Muscle of arm (tissue), 12 donors: ENCODE measurements around the gene BCL2L1. TPM values are rescaled to one million over a fixed set of nuclear protein-coding genes. Genes with fewer than 3 reads are reported as not detected.

Experiments used
- DNase-seq: peaks from one replicate; pipeline ENCODE4 v3.0.0-alpha.2; 2013
- polyA plus RNA-seq, 12 donors: library from polyadenylated mRNA; unstranded; fragments of 120-200 nt; gene quantifications; one replicate each; pipeline ENCODE4 v1.2.1, GENCODE V29; 2013; ENCODE audit not compliant: insufficient read length in 12 of 12

The BCL2L1 gene
- polyA plus RNA-seq, 12 donors, result 24.0 to 55.2 (median 32.4) TPM; not detected in 1

DNA sequence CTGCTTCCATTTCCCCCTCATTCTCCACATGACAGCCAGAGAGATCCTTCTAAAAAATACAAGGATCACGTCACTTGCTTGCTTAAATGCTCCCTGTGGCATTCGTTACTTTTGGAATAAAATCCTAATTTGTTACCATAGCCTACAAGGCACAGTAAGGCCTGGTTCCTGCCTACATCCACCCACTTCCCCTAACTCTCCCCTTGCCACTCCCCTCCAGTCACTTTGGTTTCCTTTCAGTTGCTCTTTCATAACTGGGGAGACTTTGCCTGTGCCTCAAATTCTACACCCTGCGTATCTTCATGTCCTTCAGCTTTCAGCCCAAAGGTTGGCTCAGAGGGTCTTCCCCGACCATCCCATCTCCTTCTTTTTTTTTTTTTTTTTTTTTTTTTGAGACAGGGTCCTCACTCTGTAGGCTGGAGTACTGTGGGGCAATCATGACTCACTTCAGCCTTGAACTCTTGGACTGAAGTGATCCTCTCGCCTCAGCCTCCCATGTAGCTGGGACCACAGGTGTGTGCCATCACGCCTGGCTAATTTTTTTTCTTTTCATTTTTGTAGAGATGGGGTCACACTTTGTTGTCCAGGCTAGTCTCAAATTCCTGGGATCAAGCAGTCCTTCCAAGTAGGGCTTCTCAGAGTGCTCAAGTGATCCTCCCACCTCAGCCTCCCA lies 105.1 kb downstream of the BCL2L1 start:
- DNase-seq, result no peak

DNA sequence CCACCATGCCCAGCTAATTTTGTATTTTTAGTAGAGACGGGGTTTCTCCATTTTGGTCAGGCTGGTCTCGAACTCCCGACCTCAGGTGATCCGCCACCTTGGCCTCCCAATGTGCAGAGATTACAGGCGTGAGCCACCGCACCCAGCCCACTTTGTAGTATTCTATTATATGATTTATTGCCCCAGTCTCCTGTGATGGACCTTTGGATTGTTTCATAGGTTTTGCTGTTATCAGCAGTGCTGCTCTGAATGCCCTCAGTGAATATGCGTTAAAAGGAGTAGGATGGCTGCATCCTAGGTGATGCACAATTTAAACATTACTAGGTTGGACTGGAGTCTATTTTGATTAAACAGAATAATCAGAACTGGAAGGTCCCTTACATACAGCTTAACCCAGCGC lies 107.3 kb downstream of the BCL2L1 start:
- DNase-seq, result no peak

Other genes with a start within 250 kb of the BCL2L1 start
- gene DEFB124, start 247.7 kb downstream of the BCL2L1 start, polyA plus RNA-seq, result 1 to 10 TPM in 8 of 12 donors, under 1 TPM in 2, not detected in 2; 0.60 to 1.6 (median 1.3) TPM
- gene REM1, start 247.6 kb downstream of the BCL2L1 start, polyA plus RNA-seq, result 1 to 10 TPM in 10 of 12 donors, not detected in 2; 3.0 to 8.4 (median 5.6) TPM
- 100 to 1,000 TPM in 2 of 12 donors, 10 to 100 TPM in 9, not detected in 1; 64.5 to 109 (median 75.6) TPM for gene HM13, start 208.4 kb downstream of the BCL2L1 start, polyA plus RNA-seq
- 10 to 100 TPM in 11 of 12 donors, not detected in 1; 14.1 to 44.6 (median 29.6) TPM for gene ID1, start 117.6 kb downstream of the BCL2L1 start, polyA plus RNA-seq
- 10 to 100 TPM in 2 of 12 donors, 1 to 10 TPM in 9, not detected in 1; 5.6 to 21.6 (median 7.8) TPM for gene COX4I2, start 85.0 kb downstream of the BCL2L1 start, polyA plus RNA-seq
- 10 to 100 TPM in 11 of 12 donors, not detected in 1; 18.5 to 42.7 (median 29.6) TPM for gene TPX2, start 16.4 kb upstream of the BCL2L1 start, polyA plus RNA-seq
- gene MYLK2, start 96.5 kb upstream of the BCL2L1 start, polyA plus RNA-seq, result 10 to 100 TPM in 11 of 12 donors, not detected in 1; 14.1 to 79.5 (median 48.4) TPM
- gene FOXS1, start 122.7 kb upstream of the BCL2L1 start, polyA plus RNA-seq, result 10 to 100 TPM in 1 of 12 donors, 1 to 10 TPM in 10, not detected in 1; 3.9 to 10.5 (median 4.7) TPM
- 1 to 10 TPM in 10 of 12 donors, not detected in 2; 1.1 to 6.1 (median 1.8) TPM for gene DUSP15, start 147.7 kb upstream of the BCL2L1 start, polyA plus RNA-seq
- gene TTLL9, start 147.8 kb upstream of the BCL2L1 start, polyA plus RNA-seq, result under 1 TPM in 7 of 12 donors, not detected in 5; 0.18 to 0.47 (median 0.38) TPM
- gene PDRG1, start 229.2 kb upstream of the BCL2L1 start, polyA plus RNA-seq, result 10 to 100 TPM in 10 of 12 donors, 1 to 10 TPM in 1, not detected in 1; 8.9 to 35.8 (median 15.8) TPM
- gene XKR7, start 245.3 kb upstream of the BCL2L1 start, polyA plus RNA-seq, result 1 to 10 TPM in 1 of 12 donors, under 1 TPM in 10, not detected in 1; 0.03 to 1.3 (median 0.12) TPM